Sciatic nerve (tissue), 2 donors: Measurements from ENCODE around the gene STOX2. TPM values are rescaled to one million over a fixed set of nuclear protein-coding genes. Genes with fewer than 3 reads are reported as not detected.

Source experiments
- ATAC-seq: fragments of 200-7000 bp; cut with Tn5 transposase; one replicate; pipeline ENCODE4 v1.9.1; 2020; ENCODE audit warnings: mild to moderate bottlenecking, moderate library complexity
- DNase-seq: peaks from one replicate; pipeline ENCODE4 v3.0.0-alpha.2; 2020; ENCODE audit warnings: low spot score
- intact Hi-C: fragments of 100-400 bp; cut with DNase I; formaldehyde crosslinking; loops from one replicate; pipeline ENCODE4 v1.14.2; 2022
- total RNA-seq: library from RNA; stranded (reverse); fragmentation: NEBNext Ultra II Directional; extraction: Animal tissue kit (Norgen Biotek cat#: 25700); gene quantifications from one replicate; pipeline ENCODE4 v1.2.1, GENCODE V29; 2021
- donor health status: DM: no; HTN: no; CAD: no.
- donor health status: DM: no; HTN: no; CAD: no.

STOX2 gene, protein sequence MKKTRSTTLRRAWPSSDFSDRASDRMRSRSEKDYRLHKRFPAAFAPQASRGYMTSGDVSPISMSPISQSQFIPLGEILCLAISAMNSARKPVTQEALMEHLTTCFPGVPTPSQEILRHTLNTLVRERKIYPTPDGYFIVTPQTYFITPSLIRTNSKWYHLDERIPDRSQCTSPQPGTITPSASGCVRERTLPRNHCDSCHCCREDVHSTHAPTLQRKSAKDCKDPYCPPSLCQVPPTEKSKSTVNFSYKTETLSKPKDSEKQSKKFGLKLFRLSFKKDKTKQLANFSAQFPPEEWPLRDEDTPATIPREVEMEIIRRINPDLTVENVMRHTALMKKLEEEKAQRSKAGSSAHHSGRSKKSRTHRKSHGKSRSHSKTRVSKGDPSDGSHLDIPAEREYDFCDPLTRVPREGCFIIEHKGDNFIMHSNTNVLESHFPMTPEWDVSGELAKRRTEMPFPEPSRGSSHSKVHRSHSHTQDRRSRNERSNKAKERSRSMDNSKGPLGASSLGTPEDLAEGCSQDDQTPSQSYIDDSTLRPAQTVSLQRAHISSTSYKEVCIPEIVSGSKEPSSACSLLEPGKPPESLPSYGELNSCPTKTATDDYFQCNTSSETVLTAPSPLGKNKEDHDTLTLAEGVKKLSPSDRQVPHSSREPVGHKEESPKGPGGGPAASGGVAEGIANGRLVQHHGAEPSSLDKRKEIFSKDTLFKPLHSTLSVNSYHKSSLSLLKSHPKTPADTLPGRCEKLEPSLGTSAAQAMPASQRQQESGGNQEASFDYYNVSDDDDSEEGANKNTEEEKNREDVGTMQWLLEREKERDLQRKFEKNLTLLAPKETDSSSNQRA (N-terminal part only)
- total RNA-seq: 19.2 TPM

DNA sequence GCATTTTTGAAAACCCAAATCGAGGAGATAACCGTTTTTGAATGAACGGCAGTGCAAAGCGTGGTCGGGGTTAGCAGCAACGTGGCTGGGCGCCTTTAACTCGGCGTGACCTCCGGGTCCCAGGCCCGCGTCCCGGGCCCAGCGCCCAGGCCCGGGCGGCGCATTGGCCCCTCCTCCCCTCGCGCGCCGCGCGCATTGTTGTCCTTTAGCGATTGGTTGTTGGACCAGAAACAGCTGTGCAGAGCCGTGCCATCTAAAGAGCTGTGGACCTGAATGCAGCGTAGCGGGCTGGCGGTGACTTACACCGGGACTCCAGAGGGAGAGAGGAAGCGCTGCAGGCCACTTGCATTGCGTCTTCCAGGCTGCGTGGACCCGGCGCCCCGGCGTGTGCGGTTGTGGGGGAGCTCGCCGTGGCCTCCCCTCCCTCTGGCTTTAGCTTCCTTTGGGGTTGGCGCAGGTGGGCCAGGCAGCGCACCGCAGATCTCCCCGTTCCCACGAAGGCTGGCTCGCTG lies at the start of gene STOX2:
TSS of gene STOX2 (plus strand) at position 227 of the 512 bp plus-strand sequence. CDS start 1,484 bp downstream, outside the sequence.
- DNase-seq: peak; percentile 77
- intact Hi-C loops: no loop called here

DNA sequence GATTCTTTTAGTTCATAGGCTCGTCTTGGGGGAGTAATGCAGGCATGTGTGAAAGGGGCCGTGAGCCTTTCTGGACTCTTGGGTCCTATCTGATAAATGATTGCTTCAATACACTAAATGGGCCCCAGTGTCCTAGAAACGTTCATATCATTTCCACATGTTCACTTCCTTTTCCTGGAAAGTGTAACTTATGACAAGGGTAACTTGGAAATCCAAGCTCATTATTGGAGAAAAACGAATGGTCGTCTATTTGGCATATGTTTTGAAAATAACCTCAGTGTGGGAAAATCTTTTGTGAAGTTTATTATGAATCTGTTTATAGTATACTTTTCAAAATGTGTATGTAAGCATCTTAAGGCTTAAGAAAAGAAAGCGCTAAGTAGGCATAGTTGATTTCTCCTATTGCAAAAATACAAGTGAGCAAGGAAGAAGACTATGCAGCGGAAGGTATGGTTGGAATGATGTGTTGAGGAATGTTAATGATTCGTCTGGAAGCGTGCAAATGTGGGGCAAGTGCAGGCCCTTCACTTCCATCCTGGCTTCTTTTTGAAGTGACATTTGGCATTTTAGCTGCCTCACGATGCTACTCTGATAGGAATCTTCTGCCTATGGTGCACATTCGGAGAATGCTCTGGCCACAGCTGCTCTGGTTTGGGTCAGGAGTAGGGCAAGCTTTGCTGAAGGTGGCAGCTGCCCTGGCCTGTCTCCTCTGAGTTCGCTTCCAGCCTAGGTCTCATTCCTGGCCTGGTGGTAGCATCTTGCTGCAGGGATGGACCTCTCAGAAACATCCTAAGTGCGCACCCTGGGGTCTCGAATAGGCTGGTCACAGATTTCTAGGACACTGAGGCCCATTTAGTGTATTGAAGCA lies 49.5 kb upstream of the STOX2 start:
- ATAC-seq (no peak), DNase-seq (no peak)
- intact Hi-C loops: no loop called here

More for the DNA sequence above, at the start of gene STOX2:
- ATAC-seq: peak; percentile 89

DNA sequence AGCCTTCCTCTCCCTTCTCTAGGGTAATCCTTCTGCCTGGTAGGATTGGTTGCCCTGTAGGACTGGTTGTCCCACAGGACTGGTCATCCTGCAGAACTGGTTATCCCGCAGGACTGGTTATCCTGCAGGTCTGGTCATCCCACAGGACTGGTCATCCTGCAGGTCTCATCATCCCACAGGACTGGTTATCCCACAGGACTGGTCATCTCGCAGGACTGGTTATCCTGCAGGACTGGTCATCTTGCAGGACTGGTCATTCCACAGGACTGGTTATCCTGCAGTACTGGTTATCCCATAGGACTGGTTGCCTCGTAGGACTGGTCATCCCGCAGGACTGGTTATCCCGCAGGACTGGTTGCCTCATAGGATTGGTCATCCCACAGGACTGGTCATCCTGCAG lies 48.1 kb upstream of the STOX2 start:
- no peak for DNase-seq
- no peak for ATAC-seq
- intact Hi-C loops: no loop called here

DNA sequence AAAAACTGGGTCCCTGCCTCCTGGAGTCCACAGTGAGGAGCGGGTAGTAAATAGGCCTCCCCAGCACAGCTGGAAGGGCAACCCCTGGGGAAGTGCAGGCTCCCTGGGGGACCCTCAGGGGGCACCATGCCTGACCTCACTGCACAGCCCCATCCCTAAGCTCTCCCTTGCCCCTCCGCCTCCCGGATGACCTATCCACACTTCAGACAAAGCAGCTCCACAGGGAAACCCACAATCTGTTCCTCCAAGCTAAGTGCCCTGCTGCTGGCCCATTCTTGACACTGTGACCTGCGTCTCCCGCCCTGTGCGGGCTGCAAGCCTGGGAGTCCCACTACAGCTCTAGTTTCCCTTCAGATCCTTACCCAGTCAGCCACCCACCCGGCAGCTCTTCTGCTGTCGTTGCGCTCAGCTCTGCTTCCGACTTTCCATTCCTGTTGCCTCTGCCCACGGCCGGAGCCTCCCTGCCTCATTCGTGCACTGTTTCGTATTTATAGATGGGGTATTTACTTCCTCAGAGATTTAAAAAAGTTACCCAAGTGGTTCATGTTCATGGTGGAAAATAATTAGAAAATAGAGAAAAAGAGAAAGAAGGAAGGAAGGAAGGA lies 47.0 kb upstream of the STOX2 start:
- DNase-seq (no peak), ATAC-seq (no peak)
- intact Hi-C loops: no loop called here

DNA sequence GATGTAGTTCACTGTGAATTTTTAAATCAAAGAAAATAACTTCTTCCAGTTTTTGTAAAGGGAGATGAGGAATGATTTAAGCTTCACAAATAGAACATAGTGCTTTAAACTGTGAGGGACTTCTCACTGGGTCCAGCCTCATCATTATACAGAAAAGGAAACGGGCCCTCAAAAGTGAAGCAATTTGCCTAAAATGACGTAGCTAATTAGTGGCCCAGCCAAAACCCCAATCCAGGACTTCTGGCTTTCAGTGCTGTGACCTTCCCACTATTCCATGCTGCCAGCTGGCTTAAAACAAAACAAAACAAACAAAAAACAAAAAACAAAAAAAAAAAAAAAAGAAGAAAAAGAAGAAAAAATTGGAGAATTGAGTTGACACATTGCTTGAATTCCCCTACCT lies 45.0 kb upstream of the STOX2 start:
- no peak for DNase-seq
- peak; percentile 63 for ATAC-seq
- intact Hi-C loops: no loop called here

DNA sequence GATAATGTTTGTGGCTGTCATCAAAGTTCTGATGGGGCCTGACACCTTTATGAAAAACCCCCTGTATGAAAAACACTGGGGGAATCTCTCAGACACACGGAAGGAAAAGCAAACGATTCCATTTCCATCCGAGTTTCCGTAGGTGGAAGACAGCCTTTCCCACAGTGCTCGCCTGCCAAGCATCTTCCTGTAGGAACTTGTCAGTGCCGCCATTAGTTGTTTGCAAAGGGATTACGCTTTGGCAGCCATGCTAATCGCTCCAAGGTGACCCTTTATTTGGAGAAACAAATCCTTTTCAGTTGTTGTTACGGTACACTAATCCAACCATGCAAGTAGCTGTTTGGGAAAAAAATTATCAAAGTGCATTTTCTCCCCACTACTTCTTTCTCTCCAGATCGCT lies 44.4 kb upstream of the STOX2 start:
- ATAC-seq (no peak), DNase-seq (no peak)
- intact Hi-C loops: no loop called here

DNA sequence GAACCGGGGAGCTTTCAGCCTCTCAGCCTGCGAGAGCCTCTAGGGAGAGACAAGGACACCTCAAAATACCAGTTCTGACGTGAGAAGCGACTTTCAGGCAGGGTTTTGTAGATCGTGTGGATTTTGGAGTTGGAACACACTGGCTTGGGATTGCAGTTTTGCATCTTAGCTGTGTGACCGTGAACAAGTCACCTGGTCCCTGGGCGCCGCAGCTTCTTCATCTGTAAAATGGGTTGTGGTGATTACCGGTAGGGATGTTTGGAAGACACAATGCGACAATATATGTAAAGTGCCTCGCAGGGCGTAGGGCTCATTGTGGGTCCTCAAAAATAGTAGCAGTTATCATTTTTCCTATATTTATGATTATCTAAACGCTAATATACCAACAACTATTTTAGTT lies 43.7 kb upstream of the STOX2 start:
- DNase-seq (no peak), ATAC-seq (no peak)
- intact Hi-C loops: no loop called here

DNA sequence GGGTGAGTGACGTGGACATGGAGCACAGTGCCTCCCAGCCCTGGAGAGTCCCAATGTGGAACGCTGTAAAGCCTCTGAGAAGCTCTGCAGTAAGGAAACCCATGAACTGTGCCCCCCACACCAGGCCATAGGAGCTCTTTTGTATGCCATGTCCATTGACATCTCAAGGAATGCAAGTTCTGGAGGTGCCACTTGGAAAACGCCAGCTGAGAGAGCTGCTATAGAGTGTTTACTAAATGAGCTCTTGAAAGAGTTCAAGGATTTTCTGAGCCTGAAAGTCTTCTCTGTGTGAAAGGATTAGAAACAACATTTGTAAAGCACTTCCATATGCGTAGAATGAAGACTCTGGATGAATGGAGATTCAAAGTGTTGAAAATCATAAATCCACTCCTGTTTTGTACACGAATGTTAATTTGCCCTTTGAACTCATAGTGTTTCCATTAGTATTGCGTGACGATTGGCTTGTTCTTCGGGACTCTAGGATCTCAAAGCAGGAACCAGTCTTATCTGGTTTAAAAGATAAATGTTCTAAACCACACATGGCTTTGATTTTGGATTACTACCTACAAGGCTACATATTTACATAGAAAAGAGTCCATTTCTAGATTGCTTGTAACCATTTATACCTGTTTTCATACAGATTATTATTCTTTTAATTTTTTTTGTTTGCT lies 41.8 kb upstream of the STOX2 start:
- ATAC-seq (peak; percentile 55), DNase-seq (no peak)
- intact Hi-C loops: no loop called here

DNA sequence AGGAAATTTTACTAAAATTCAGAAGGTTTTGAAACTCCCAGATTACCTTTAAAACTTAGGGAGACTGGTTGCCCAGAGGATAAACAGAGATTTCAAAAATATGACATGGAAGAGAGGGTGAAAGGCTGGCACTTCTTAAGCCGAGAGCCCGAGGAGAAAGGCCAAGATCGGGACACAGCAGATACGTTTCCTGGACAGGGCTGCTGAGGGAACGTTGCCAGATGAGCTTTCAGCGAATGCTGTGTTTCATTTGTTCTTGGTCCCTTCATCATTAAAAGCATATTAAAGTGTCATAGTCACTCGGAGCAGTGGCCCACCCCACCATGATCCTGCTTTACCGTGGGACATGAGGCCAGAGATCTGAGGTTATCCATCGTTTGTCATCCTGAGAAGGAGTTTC lies 37.9 kb upstream of the STOX2 start:
- intact Hi-C loops: no loop called here
- ATAC-seq (no peak), DNase-seq (no peak)

DNA sequence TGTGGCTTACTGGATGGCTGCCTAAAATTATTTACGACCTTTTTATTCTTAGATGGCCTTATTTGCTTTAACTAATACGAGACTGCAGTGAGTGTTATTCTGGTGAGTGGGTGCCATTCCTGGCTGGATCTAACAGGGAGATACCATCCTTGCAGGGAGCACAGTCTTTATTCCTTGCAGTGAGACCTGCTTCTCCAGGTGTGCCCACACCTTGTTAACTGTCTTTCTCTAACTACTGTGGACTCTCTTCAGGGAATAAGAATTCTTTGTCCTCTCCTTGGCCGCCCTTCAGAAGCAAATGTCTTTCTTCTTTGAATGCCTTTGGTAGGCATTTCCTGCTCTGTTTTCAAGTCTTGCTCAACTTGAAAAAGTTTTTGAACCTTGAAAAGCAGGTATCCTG lies 34.1 kb upstream of the STOX2 start:
- intact Hi-C loops: no loop called here

DNA sequence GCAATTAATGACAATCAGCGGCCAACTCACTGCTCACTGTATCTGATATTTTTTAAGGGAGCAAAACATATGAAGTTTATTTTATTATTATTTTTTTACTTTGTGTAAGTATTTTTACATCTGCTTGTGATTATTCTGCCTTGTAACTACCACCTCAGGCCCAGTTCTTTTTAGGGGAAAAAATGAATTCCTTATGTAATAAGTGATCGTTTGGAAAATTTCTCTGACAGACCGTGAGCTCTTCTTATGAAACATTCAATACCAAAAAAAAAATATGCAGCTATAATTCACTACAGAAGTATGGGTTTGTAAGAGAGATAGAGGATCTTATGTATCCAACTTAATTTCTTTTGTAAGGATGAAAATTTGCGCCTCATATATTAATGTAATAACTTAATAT lies 33.5 kb upstream of the STOX2 start:
- ATAC-seq (no peak), DNase-seq (no peak)
- intact Hi-C loops: no loop called here

More for the DNA sequence above, 34.1 kb upstream of the STOX2 start:
- DNase-seq (no peak), ATAC-seq (no peak)

DNA sequence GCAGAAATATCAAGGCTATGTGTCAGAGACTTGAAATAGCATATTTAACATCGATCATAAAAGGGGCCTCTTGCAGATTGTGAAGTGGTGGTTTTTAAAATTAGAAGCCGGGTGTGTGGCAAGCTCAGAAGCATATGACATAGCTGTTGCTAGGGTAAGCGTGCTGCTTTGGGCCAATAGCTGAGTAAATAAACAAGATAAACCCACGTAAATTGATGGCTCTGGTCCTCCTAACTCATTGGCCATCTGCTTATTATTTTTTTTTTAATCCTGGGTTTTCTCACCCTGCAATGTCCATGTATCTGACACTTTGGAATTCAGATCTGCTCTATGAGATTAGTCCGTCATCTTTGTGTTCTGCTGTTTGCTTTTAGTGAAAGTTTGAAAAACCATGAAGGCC lies 32.6 kb upstream of the STOX2 start:
- no peak for ATAC-seq
- intact Hi-C loops: no loop called here
- no peak for DNase-seq

DNA sequence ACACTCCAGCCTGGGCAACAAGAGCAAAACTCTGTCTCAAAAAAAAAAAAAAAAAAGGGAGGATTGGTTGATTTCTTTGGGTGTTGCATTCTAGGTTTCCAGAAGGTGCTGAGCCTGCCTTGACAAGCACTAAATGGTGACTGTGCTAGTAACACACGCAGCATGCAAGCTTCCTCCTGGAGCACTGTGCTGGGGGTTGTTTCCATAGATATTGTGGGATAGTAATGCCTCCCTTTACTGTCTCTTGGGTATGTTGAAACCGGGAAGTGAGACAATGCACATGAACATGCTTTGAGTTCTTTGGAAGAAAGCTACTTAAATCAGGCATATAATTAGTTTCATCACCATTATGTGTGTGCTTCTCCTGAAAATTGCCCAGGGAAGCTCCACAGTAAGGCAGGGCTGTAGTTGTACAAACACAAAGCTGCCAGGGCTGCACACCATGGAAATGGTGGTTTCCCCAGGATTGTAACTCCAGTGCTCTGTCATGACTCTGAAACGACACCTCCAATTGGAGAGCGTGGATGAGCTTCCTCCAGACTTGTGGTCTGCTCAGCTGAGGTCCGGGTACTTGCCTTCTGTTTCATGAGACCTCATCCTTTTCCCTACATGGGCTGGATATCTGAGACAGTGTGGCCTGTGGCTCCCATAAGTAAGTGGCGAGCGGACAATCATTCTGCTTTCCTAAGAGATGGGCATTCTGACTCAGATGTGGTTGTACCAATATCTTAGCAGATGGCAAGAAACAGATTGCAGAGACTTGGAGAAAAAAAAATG lies 31.5 kb upstream of the STOX2 start:
- intact Hi-C loops: no loop called here
- no peak for DNase-seq
- ATAC-seq: no peak

DNA sequence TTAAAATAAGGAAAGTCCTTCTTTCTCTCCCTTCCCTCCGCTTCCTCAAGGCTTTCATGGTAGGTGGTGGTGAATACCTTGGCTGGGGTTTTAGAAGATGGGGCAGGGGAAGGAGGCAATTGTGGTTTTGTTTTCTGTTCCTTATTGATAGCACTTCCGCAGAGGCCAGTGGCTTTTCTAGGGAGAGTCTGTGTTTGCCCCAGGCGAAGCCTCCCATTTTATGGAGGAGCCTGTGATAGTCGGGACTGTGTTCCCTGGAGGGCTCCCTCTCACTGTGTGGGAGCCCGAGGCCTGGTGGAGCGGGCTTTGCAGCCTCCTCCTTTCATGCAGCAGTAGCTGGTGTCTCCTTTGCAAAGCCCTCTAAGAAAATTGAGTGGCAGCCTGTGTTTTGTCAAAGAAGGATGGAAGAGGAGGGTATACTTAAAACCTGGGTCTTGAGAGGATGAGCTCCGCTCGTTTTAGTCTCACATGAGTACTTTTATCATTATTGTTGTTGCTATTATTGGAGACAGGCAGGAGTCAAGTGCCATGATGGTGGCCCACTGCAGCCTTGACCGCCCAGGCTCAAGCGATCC lies 29.8 kb upstream of the STOX2 start:
- intact Hi-C loops: no loop called here
- no peak for ATAC-seq
- DNase-seq: no peak

DNA sequence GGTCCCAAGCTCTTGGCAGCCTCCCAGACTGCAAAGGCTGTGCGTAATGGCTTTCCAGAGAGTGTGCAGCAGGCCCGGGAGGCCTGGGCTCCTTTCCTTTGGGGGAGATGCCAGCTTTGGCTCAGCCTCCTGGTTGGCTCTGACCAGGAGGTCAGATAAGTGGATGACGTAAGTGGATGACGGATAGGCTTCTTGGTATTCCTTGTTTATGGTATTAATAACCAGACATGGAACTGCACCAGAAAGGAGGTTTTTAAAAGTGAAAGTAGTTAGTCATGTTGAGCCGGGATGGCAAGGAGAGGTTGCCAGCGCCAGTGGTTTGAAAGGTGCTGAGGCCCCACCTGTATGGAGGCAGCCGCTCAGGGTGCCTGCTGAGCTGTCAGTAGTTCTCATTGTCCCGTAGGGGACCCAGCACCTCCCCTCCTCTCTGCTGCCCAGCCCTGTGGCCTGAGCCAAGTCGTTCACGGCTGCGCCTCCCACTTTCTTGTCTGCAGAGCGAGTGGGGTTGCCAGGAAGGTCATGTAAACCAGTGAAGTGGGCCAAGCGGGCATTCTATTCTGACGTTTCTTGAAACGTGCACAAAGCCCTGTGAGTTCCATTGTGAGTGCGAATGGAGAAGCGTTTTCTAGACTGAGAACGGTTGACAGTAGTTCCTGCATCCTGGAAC lies 28.7 kb upstream of the STOX2 start:
- ATAC-seq (peak; percentile 76), DNase-seq (peak; percentile 78)
- intact Hi-C loops: no loop called here

DNA sequence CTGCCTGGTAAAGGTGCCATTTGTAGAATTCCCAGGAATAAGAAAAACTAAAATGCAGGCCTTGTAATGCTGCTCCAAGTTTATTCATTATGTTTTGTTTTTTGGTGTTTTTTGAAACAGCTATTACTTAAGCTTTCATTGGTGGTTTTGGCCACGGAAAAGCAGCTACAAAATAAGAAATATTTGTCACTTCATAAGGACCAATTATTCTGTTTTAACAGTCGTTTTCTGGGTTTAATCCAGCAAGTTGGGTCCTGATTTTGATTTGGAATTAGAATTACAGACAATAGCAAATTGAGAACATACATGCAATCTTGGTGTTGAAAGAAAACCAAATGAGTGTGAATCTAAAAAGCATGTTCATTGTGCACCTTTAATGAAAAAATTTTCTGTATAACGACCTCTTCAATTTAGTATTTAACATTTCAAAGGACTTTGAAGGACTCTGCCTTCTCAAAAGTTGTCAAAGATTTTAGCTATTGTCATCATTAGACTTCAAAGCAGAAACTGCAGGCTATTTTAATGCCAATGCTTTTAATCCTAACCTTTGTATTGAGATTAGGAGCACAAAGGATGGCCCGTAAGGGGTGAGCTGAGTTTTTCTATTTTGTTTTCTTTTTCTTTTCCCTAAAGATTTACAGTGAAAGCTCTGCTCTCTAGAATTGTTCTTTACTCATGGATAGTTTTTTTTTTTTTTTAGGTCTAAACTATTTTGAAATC lies 26.7 kb upstream of the STOX2 start:
- ATAC-seq (no peak), DNase-seq (no peak)
- intact Hi-C loops: no loop called here
